H1 (cell line): Measurements from ENCODE around the gene DAZAP1.

ENCODE experiments used
- EZH2 ChIP-seq: fragments of 200-600 bp; sonication (generic); IDR thresholded peaks from 2 replicates; pipeline ENCODE4 v1.7.1; 2012; ENCODE audit warnings: low read depth, mild to moderate bottlenecking, moderate library complexity, low read length, inconsistent platforms; ENCODE audit not compliant: severe bottlenecking
- POLR2AphosphoS5 ChIP-seq: IDR thresholded peaks from 2 replicates; pipeline ENCODE4 v1.6.1; 2011; ENCODE audit warnings: low read depth, low read length
- SP1 ChIP-seq: IDR thresholded peaks from 2 replicates; pipeline ENCODE4 v1.6.1; 2011; ENCODE audit warnings: low read depth, low read length

DNA sequence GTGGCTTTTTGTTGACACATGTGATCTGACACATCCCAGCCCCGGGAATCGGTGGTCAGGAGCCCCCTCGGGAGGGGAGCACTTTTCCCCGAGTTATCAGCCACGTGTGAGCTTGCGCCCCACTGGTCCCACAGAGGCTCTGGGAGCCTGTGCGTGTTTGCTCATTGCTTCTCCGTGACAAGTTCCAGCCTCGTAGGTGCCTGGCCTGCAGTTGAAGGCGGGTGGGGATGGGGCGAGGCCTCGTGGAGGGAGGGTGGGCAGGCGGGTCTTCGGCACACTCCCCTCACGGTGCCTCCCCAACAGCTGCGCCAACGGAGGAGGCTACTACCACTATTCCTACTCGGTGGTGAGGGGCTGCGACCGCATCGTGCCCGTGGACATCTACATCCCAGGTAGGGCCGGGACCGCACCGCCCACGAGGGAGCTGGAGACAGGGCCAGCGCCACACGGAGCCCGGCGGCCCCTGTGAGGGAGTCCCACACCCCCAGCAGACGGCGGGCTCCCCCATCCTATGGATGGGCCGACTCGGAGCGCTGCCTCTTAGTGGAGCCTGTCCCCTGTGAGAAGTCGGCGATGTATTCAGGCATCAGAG is 14.4 kb upstream of the DAZAP1 start:
- no peak for TF ChIP-seq SP1
- TF ChIP-seq POLR2AphosphoS5, result no peak
- TF ChIP-seq EZH2, result no peak
